Mesendoderm (in vitro differentiated cells): ENCODE measurements around the gene DIAPH2. TPM values are rescaled to one million over a fixed set of nuclear protein-coding genes. Genes with fewer than 3 reads are reported as not detected.

Experiments
- DNase-seq: peaks from one replicate; pipeline ENCODE4 v3.0.0; 2013
- H2AK5ac ChIP-seq: 2 replicates; pipeline ENCODE4 v1.6.1; 2013; ENCODE audit warnings: low read length, inconsistent platforms
- H2BK120ac ChIP-seq: 2 replicates; pipeline ENCODE4 v1.6.1; 2013; ENCODE audit warnings: low read depth, mild to moderate bottlenecking, low read length, moderate library complexity, mixed read lengths
- H2BK15ac ChIP-seq: replicated peaks from 2 replicates; pipeline ENCODE4 v1.6.1; 2013; ENCODE audit warnings: low read depth, mild to moderate bottlenecking, moderate library complexity
- H2BK5ac ChIP-seq: 2 replicates; pipeline ENCODE4 v1.6.1; 2013; ENCODE audit warnings: low read length, inconsistent platforms
- H3K18ac ChIP-seq: 2 replicates; pipeline ENCODE4 v1.6.1; 2013; ENCODE audit warnings: mild to moderate bottlenecking, low read length, mixed read lengths
- H3K23ac ChIP-seq: one replicate; pipeline ENCODE4 v1.6.1; 2013; ENCODE audit warnings: low read length
- H3K27ac ChIP-seq: 2 replicates; pipeline ENCODE4 v1.5.1; 2013; ENCODE audit warnings: low read depth, mild to moderate bottlenecking, inconsistent platforms, low read length, moderate library complexity
- H3K27me3 ChIP-seq: 2 replicates; pipeline ENCODE4 v1.6.1; 2013; ENCODE audit warnings: low read length, control low read depth, mild to moderate bottlenecking, inconsistent platforms; ENCODE audit not compliant: insufficient read depth, poor library complexity
- H3K36me3 ChIP-seq: 2 replicates; pipeline ENCODE4 v1.6.1; 2013; ENCODE audit warnings: low read length, inconsistent platforms; ENCODE audit not compliant: control insufficient read depth, insufficient read depth
- H3K4ac ChIP-seq: one replicate; pipeline ENCODE4 v1.6.1; 2013; ENCODE audit warnings: low read depth, mild to moderate bottlenecking, low read length, moderate library complexity
- H3K4me1 ChIP-seq: 2 replicates; pipeline ENCODE4 v1.6.1; 2013; ENCODE audit warnings: low read depth, low read length, inconsistent platforms; ENCODE audit not compliant: control insufficient read depth
- H3K4me2 ChIP-seq: 2 replicates; pipeline ENCODE4 v1.6.1; 2013; ENCODE audit warnings: low read length
- H3K4me3 ChIP-seq: 2 replicates; pipeline ENCODE4 v1.5.1; 2013; ENCODE audit warnings: mild to moderate bottlenecking, low read length
- H3K56ac ChIP-seq: one replicate; pipeline ENCODE4 v1.6.1; 2013; ENCODE audit warnings: low read length
- H3K79me1 ChIP-seq: 2 replicates; pipeline ENCODE4 v1.6.1; 2013; ENCODE audit warnings: low read length, inconsistent platforms
- H3K79me2 ChIP-seq: 2 replicates; pipeline ENCODE4 v1.6.1; 2013; ENCODE audit warnings: mild to moderate bottlenecking, low read length; ENCODE audit not compliant: control insufficient read depth, insufficient read depth
- H3K9ac ChIP-seq: 2 replicates; pipeline ENCODE4 v1.6.1; 2013; ENCODE audit warnings: low read length, inconsistent platforms
- H4K5ac ChIP-seq: one replicate; pipeline ENCODE4 v1.6.1; 2013; ENCODE audit warnings: low read length
- H4K8ac ChIP-seq: one replicate; pipeline ENCODE4 v1.6.1; 2013; ENCODE audit warnings: low read depth, mild to moderate bottlenecking, control low read depth, low read length, moderate library complexity
- WGBS: extraction: QIAGEN DNeasy Blood & Tissue Kit; methylation state at CpG from one replicate; pipeline ENCODE4 v1.1.7; 2013; ENCODE audit warnings: low lambda C conversion rate, missing lambda C conversion rate; ENCODE audit not compliant: insufficient coverage; ENCODE audit errors: extremely low coverage; 5-methylcytosine and 5-hydroxymethylcytosine counted together
- small RNA-seq: library from polyadenylated mRNA; stranded (forward); fragments of <200 nt; extraction: miRNeasy Mini kit (QIAGEN cat#:217004); gene quantifications from one replicate; pipeline ENCODE3, GENCODE V24; 2013; ENCODE audit not compliant: insufficient read depth

DIAPH2 gene

GRCh38 chrX:97638621-97639020 is 954.0 kb downstream of the DIAPH2 start:
- Histone ChIP-seq H2BK15ac (no peak overlapping the region), H3K9ac (no peak overlapping the region), H2BK120ac (no peak overlapping the region), H3K4me3 (no peak overlapping the region), H3K23ac (no peak overlapping the region), H3K18ac (no peak overlapping the region), H3K79me2 (no peaks in the 10 kb centered on the region), H4K8ac (no peak overlapping the region), H3K56ac (no peak overlapping the region), H3K4me1 (no peaks in the 10 kb centered on the region), H3K27me3 (no peaks in the 10 kb centered on the region), H3K27ac (no peak overlapping the region), H3K4ac (no peak overlapping the region), H2AK5ac (no peak overlapping the region), H3K79me1 (no peaks in the 10 kb centered on the region), H3K36me3 (no peaks in the 10 kb centered on the region), H2BK5ac (no peak overlapping the region), H4K5ac (no peak overlapping the region), H3K4me2 (no peak overlapping the region)
- DNase-seq, result no peak
- no CpG with 5 or more reads among the region's 3 CpGs for WGBS

- Histone ChIP-seq H3K56ac (no peak overlapping the region), H3K9ac (no peak overlapping the region), H3K18ac (no peak overlapping the region), H3K4ac (no peak overlapping the region), H2BK120ac (no peak overlapping the region), H3K79me2 (no peaks in the 10 kb centered on the region), H3K23ac (no peak overlapping the region), H4K5ac (no peak overlapping the region), H3K4me2 (no peak overlapping the region), H3K27ac (no peak overlapping the region), H3K4me3 (no peak overlapping the region), H3K79me1 (no peaks in the 10 kb centered on the region), H4K8ac (no peak overlapping the region), H2BK5ac (no peak overlapping the region), H2BK15ac (no peak overlapping the region), H3K4me1 (no peaks in the 10 kb centered on the region), H3K27me3 (no peaks in the 10 kb centered on the region), H3K36me3 (no peaks in the 10 kb centered on the region), H2AK5ac (no peak overlapping the region)
- no CpG with 5 or more reads among the region's 5 CpGs for WGBS
- peak; percentile 73 for DNase-seq
These were observed 954.9 kb downstream of the DIAPH2 start for GRCh38 chrX:97639526-97639925.

Small RNA genes lying within 50 kb of the gene (small RNA-seq; reads per million reads assigned to genes)
- gene RF00017, result not detected
- gene RF00019, result not detected
- not detected for gene RN7SL74P
